HL-60/S4 treated with phorbol 12-myristate 13-acetate at 8.2 ng/mL for 4 days and 3 days (cell line): ENCODE measurements around the gene UXS1.

Experiments used
- in situ Hi-C: fragments of 300-500 bp; cut with MboI; formaldehyde crosslinking; loops from 2 replicates; pipeline ENCODE4 v1.15.0; 2022; ENCODE audit warnings: low sequenced_read_pairs

UXS1 gene

DNA sequence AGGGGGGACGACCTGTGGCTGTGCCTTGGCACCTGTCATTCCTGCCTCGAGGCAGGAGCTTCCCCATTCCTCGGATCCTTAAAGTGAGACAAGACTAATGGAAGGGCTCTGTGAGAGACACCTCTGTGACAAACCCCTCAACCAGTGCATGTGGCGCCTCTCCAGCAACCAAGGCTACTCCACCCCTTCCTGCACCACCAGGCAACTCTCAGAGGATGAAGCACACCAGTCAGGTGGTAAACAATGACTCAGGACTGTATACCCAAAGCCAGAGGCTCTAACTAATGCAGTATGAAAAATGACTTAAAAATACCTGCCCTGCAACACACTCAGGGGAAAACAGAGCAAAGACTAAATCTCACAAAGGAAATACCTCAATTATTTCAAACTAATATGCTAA, 136.9 kb downstream of the UXS1 start:
- in situ Hi-C loops, result no loop called here

DNA sequence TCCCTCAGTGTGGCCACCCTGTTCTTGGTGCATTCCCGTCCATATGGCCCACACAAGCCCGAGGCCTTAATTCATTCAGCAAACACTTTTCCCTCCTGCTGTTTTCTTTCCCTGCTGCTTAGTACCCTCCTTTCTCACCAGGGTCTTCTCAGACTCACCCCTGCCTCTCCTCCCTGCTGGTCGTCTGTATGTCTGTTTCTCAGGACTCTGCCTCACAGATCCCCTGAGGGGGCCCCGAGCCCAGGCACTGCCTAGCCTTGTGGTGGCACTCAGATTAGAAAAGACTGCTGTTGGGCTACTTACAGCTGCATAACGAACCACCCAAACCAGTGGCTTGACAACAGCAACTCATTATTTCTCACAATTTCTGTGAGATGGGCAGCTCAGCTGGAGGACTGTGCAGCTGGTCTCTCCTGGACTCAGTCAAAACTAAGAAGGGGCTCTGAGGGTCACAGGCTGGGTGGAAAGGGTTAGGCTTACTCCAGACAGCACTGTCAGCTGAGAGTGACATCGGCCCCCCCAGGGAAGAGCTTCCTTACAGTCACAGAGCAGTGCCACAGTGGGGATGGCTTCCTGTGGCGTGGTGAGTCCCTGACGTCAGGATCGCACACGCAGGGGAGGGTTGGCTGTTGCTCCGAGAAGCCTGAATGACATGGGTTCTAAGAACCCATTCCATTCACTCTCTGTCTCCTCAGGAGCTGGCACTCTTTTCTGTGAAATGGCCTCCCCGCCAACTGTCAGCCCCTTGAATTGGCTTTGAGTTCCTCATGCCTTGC, 139.0 kb downstream of the UXS1 start:
- in situ Hi-C loops, result no loop called here

DNA sequence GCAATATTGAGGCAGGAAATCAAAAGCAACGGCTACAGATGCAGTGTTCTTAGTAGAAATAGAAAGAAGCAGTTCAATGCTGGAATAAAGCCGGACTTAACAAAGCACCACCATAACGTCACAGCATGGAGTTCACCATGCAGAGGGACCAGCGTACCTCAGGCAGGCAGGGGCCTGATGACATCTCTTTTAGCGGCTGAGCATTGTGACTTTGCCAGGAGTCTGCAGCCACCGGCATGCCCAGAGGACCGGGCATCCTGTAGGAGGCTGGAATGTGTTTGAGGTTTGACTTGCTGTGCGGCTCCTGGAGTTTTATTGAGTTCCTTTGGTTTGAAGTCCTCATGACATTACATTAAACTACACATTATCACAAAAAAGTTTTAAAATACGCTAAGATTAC, 139.8 kb downstream of the UXS1 start:
- in situ Hi-C loops, result no loop called here

DNA sequence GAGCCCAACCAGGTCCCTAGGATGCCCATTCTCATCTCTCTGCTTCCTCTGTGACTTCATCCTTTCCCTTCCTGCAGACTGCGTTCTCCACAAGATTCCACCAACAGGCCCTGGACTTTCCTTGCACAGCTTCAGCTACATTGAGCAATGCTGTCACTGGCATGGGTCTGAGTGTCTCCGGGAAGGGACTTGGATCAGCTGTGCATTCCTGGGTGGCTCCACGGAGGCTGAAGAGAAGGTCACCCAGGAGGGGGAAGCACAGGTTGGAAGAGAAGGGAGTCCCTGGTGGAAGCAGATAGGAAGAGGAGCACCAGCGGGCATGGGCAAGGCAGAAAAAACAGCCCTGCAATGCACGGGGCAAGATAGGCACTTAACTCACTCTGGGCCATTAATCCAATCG, 140.5 kb downstream of the UXS1 start:
- in situ Hi-C loops, result no loop called here

DNA sequence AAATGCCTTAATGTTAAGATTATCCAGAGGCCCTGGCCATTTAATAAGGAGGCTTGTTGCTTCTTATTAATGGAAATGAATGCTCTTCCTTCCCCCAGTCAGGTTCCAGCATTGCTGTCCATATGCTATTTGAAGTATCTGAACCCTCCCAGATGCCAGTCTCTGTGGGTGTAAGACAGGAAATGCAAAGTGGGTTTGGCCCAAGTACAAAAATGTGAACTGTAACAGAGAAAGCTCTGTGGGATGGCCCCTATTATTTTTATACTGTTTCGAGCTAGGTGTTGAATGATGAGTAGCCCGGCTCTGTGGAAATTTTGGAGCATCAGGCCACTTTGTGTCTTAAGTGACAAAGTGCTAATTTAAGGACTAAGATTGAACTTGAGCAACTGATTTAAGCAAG, 141.0 kb downstream of the UXS1 start:
- in situ Hi-C loops, result no loop called here

DNA sequence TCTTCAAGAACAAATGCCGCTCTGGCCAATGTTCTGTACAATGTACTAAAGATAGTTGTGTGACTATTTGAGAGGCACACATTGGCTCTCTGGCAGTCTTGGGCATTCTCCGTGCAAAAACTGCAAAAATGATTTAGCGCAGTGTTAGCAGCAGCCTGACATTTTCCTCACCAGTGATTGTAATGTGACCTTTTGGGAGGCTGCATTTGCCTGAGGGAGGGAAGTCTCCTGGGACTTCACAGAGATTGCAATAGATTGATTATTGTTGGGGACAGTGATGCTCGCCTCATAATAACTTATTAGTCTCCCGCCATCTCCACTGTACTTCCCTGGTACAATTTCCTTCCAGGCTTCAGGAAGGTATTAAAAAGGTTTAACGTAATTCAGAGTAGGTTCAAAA, 149.2 kb downstream of the UXS1 start:
- in situ Hi-C loops, result no loop called here

DNA sequence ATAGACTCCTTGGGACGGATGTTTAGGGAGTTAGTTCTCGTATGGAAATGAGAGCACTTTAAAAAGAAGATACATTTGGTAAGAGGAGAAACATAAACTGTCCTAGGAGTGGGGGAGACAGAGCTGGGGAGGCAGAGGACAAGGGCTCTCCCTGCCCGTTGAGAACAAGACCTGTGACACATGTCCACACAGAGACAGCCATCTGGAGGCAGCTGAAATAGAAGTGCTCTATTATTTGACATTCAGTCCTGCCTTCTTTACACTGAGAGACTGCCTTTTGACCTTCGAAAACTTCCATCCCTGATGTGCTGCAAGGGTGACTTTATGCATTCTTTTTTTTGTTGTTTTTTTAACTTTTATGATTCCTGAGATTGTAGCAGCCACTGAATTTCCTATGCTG, 150.1 kb downstream of the UXS1 start:
- in situ Hi-C loops, result no loop called here
